ENCODE data around the gene HEATR1.

HEATR1 gene

DNA sequence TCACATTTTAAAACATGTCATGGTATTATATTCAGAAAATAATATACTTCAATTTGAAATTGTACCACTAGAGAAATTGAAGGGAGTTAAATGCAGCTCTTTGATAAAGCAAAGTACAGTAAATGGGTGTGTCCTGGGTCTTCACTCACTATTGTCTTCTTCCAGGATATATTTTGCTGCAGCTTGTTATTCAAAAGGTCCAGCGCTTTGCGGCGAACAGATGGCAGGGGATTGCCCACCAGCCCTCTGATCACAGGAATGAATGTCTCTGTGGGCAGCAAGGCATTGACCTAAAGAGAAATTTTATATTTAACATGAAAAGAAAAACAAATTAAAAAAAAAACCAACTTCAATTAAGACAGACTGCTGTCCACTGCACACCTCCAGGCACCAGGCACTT, 45.5 kb downstream of the HEATR1 start:
- H3K27me3 ChIP-seq (ENCODE audit: insufficient read depth, low read length), result no peaks in the 10 kb centered on the region
- no peaks in the 10 kb centered on the region for H3K79me2 ChIP-seq (ENCODE audit: control insufficient read depth, insufficient read depth, low read length, unreplicated experiment)
- H3K4me1 ChIP-seq (ENCODE audit: control insufficient read depth, insufficient read depth, low read length, unreplicated experiment), result no peaks in the 10 kb centered on the region
- H3K4me3 ChIP-seq (ENCODE audit: low read depth, low read length), result no peak overlapping the region
- no peak overlapping the region for H3K27ac ChIP-seq (ENCODE audit: low read depth, low read length)
- no peak overlapping the region for H2AFZ ChIP-seq (ENCODE audit: low read length, unreplicated experiment)
- H3K36me3 ChIP-seq (ENCODE audit: insufficient read depth, low read length), result peaks cover 26% of the 10 kb centered on the region

- H3K79me2 ChIP-seq (ENCODE audit: control insufficient read depth, insufficient read depth, low read length, unreplicated experiment), result no peaks in the 10 kb centered on the region
- no peak overlapping the region for H2AFZ ChIP-seq (ENCODE audit: low read length, unreplicated experiment)
- H3K27me3 ChIP-seq (ENCODE audit: insufficient read depth, low read length), result no peaks in the 10 kb centered on the region
- H3K4me1 ChIP-seq (ENCODE audit: control insufficient read depth, insufficient read depth, low read length, unreplicated experiment), result peaks cover under 1% of the 10 kb centered on the region
- peaks cover 29% of the 10 kb centered on the region for H3K36me3 ChIP-seq (ENCODE audit: insufficient read depth, low read length)
- no peak overlapping the region for H3K4me3 ChIP-seq (ENCODE audit: low read depth, low read length)
- H3K27ac ChIP-seq (ENCODE audit: low read depth, low read length), result no peak overlapping the region
These were observed 46.2 kb downstream of the HEATR1 start for GRCh38 chr1:236558081-236558480.

DNA sequence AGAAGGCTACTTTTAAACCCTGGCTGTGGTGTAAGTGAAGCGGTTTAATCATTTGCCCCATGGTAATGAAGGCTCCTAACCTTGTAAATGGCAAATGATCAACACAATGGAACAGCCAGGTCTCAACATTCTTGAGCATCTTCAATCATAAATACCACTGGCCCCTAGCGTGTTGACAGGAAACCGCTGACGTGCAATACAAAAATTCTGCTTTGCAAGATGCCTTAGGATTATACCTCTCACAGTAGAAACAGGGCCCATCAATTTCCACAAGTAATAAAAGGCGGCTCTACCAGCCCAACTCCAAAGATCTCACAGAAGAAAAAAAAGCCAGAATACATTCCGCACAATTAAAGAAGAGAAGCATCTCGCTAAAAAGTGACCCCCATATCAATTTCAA, 47.7 kb downstream of the HEATR1 start:
- Histone ChIP-seq H3K4me1 (ENCODE audit: control insufficient read depth, insufficient read depth, low read length, unreplicated experiment) (peaks cover 6% of the 10 kb centered on the region), H3K27ac (ENCODE audit: low read depth, low read length) (no peak overlapping the region), H2AFZ (ENCODE audit: low read length, unreplicated experiment) (no peak overlapping the region), H3K4me3 (ENCODE audit: low read depth, low read length) (no peak overlapping the region), H3K27me3 (ENCODE audit: insufficient read depth, low read length) (no peaks in the 10 kb centered on the region), H3K36me3 (ENCODE audit: insufficient read depth, low read length) (peaks cover 33% of the 10 kb centered on the region), H3K79me2 (ENCODE audit: control insufficient read depth, insufficient read depth, low read length, unreplicated experiment) (no peaks in the 10 kb centered on the region)

GRCh38 chr1:236553370-236553769, 50.9 kb downstream of the HEATR1 start:
- Histone ChIP-seq H2AFZ (ENCODE audit: low read length, unreplicated experiment) (no peak overlapping the region), H3K79me2 (ENCODE audit: control insufficient read depth, insufficient read depth, low read length, unreplicated experiment) (no peaks in the 10 kb centered on the region), H3K36me3 (ENCODE audit: insufficient read depth, low read length) (peaks cover 46% of the 10 kb centered on the region), H3K27me3 (ENCODE audit: insufficient read depth, low read length) (no peaks in the 10 kb centered on the region), H3K27ac (ENCODE audit: low read depth, low read length) (no peak overlapping the region), H3K4me3 (ENCODE audit: low read depth, low read length) (no peak overlapping the region), H3K4me1 (ENCODE audit: control insufficient read depth, insufficient read depth, low read length, unreplicated experiment) (peaks cover 6% of the 10 kb centered on the region)

- peaks cover 6% of the 10 kb centered on the region for H3K4me1 ChIP-seq (ENCODE audit: control insufficient read depth, insufficient read depth, low read length, unreplicated experiment)
- peaks cover 49% of the 10 kb centered on the region for H3K36me3 ChIP-seq (ENCODE audit: insufficient read depth, low read length)
- no peaks in the 10 kb centered on the region for H3K79me2 ChIP-seq (ENCODE audit: control insufficient read depth, insufficient read depth, low read length, unreplicated experiment)
- H3K27me3 ChIP-seq (ENCODE audit: insufficient read depth, low read length), result no peaks in the 10 kb centered on the region
- no peak overlapping the region for H3K4me3 ChIP-seq (ENCODE audit: low read depth, low read length)
- no peak overlapping the region for H2AFZ ChIP-seq (ENCODE audit: low read length, unreplicated experiment)
- no peak overlapping the region for H3K27ac ChIP-seq (ENCODE audit: low read depth, low read length)
These were observed 51.4 kb downstream of the HEATR1 start for GRCh38 chr1:236552901-236553300.

DNA sequence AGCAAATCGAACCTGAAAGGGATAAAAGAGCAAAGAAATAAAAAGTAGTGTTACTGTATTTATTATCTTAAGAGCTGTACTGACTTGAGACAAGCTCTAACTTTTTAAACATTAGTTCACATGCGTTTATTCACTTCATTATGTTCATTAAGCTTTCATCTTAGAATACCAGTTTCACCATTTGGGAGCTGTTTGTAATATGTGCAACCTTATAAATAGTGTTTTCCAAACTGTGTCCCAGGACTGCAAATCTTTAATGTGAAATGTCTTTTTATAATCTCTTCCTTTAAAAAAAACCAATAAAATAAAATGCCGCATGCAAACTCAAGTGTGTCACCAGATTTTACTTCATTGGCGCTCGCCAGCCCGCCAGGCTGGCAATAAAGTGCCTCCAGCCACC, 52.2 kb downstream of the HEATR1 start:
- no peaks in the 10 kb centered on the region for H3K79me2 ChIP-seq (ENCODE audit: control insufficient read depth, insufficient read depth, low read length, unreplicated experiment)
- H3K36me3 ChIP-seq (ENCODE audit: insufficient read depth, low read length), result peaks cover 49% of the 10 kb centered on the region
- no peak overlapping the region for H2AFZ ChIP-seq (ENCODE audit: low read length, unreplicated experiment)
- no peaks in the 10 kb centered on the region for H3K27me3 ChIP-seq (ENCODE audit: insufficient read depth, low read length)
- H3K4me3 ChIP-seq (ENCODE audit: low read depth, low read length), result no peak overlapping the region
- H3K4me1 ChIP-seq (ENCODE audit: control insufficient read depth, insufficient read depth, low read length, unreplicated experiment), result peaks cover 6% of the 10 kb centered on the region
- no peak overlapping the region for H3K27ac ChIP-seq (ENCODE audit: low read depth, low read length)

- peaks cover 45% of the 10 kb centered on the region for H3K36me3 ChIP-seq (ENCODE audit: insufficient read depth, low read length)
- H3K27ac ChIP-seq (ENCODE audit: low read depth, low read length), result no peak overlapping the region
- peaks cover 6% of the 10 kb centered on the region for H3K4me1 ChIP-seq (ENCODE audit: control insufficient read depth, insufficient read depth, low read length, unreplicated experiment)
- no peaks in the 10 kb centered on the region for H3K27me3 ChIP-seq (ENCODE audit: insufficient read depth, low read length)
- no peak overlapping the region for H3K4me3 ChIP-seq (ENCODE audit: low read depth, low read length)
- no peak overlapping the region for H2AFZ ChIP-seq (ENCODE audit: low read length, unreplicated experiment)
- H3K79me2 ChIP-seq (ENCODE audit: control insufficient read depth, insufficient read depth, low read length, unreplicated experiment), result no peaks in the 10 kb centered on the region
These were observed 53.1 kb downstream of the HEATR1 start for GRCh38 chr1:236550961-236551851.

DNA sequence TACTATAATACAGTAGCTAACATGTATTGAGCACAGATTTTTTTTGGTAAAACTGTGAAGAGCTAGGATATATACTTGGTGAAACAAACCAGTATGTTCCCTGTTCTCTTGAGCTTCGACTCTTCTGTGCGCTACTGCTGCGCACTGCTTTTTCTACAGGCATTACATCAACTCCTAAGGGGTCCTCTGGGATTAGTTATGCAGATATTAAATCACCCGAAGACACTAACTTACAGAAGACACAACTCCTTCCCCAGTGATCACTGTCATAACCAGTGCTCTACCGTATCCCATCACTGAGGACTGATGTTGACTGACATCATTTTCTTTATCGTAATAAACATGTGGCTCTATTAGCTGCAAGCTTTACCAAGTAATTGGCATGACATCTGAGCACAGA, 55.9 kb downstream of the HEATR1 start:
- H3K27ac ChIP-seq (ENCODE audit: low read depth, low read length), result no peak overlapping the region
- H2AFZ ChIP-seq (ENCODE audit: low read length, unreplicated experiment), result no peak overlapping the region
- peaks cover 49% of the 10 kb centered on the region for H3K36me3 ChIP-seq (ENCODE audit: insufficient read depth, low read length)
- no peaks in the 10 kb centered on the region for H3K79me2 ChIP-seq (ENCODE audit: control insufficient read depth, insufficient read depth, low read length, unreplicated experiment)
- H3K4me1 ChIP-seq (ENCODE audit: control insufficient read depth, insufficient read depth, low read length, unreplicated experiment), result peaks cover 6% of the 10 kb centered on the region
- H3K27me3 ChIP-seq (ENCODE audit: insufficient read depth, low read length), result no peaks in the 10 kb centered on the region
- no peak overlapping the region for H3K4me3 ChIP-seq (ENCODE audit: low read depth, low read length)

- no peaks in the 10 kb centered on the region for H3K79me2 ChIP-seq (ENCODE audit: control insufficient read depth, insufficient read depth, low read length, unreplicated experiment)
- H3K27me3 ChIP-seq (ENCODE audit: insufficient read depth, low read length), result no peaks in the 10 kb centered on the region
- no peak overlapping the region for H2AFZ ChIP-seq (ENCODE audit: low read length, unreplicated experiment)
- H3K4me3 ChIP-seq (ENCODE audit: low read depth, low read length), result no peak overlapping the region
- peaks cover 43% of the 10 kb centered on the region for H3K36me3 ChIP-seq (ENCODE audit: insufficient read depth, low read length)
- H3K27ac ChIP-seq (ENCODE audit: low read depth, low read length), result no peak overlapping the region
- H3K4me1 ChIP-seq (ENCODE audit: control insufficient read depth, insufficient read depth, low read length, unreplicated experiment), result no peaks in the 10 kb centered on the region
These were observed 58.6 kb downstream of the HEATR1 start for GRCh38 chr1:236545621-236546169.

DNA sequence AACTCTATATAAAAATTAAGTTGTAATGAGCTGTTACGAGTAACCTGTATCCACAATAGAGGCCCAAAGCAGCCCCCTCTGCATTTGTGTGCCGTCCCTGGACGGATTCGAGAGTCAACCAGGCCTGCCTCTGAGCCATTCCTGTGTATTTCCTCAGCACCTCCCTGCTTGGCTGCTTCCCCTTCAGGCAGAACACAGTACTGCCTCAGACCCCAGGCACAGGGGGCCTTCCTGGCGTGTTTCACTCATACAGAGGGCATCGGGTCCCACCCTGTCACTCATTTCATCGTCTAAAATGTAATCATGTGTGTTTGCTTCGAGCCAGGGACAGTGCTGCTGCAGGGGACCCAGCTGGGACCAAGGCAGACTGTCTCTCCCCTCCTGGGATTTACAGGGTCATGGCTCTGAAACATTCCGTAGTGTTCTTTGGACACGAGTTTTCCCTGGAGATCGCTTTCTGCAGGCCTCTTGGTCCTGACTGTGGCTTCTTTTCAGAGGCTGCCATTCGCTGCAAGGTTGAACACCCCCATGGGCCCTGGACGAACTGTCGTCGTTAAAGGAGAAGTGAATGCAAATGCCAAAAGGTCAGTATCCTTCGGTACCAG, 61.1 kb downstream of the HEATR1 start:
- Histone ChIP-seq H3K36me3 (ENCODE audit: insufficient read depth, low read length) (peaks cover 31% of the 10 kb centered on the region), H2AFZ (ENCODE audit: low read length, unreplicated experiment) (no peak overlapping the region), H3K27ac (ENCODE audit: low read depth, low read length) (no peak overlapping the region), H3K27me3 (ENCODE audit: insufficient read depth, low read length) (no peaks in the 10 kb centered on the region), H3K4me1 (ENCODE audit: control insufficient read depth, insufficient read depth, low read length, unreplicated experiment) (no peaks in the 10 kb centered on the region), H3K79me2 (ENCODE audit: control insufficient read depth, insufficient read depth, low read length, unreplicated experiment) (no peaks in the 10 kb centered on the region), H3K4me3 (ENCODE audit: low read depth, low read length) (no peak overlapping the region)

- H2AFZ ChIP-seq (ENCODE audit: low read length, unreplicated experiment), result no peak overlapping the region
- H3K27ac ChIP-seq (ENCODE audit: low read depth, low read length), result no peak overlapping the region
- H3K36me3 ChIP-seq (ENCODE audit: insufficient read depth, low read length), result peaks cover 27% of the 10 kb centered on the region
- H3K4me1 ChIP-seq (ENCODE audit: control insufficient read depth, insufficient read depth, low read length, unreplicated experiment), result no peaks in the 10 kb centered on the region
- H3K27me3 ChIP-seq (ENCODE audit: insufficient read depth, low read length), result no peaks in the 10 kb centered on the region
- H3K4me3 ChIP-seq (ENCODE audit: low read depth, low read length), result no peak overlapping the region
- H3K79me2 ChIP-seq (ENCODE audit: control insufficient read depth, insufficient read depth, low read length, unreplicated experiment), result no peaks in the 10 kb centered on the region
These were observed 62.6 kb downstream of the HEATR1 start for GRCh38 chr1:236541710-236542109.
